Measurements from ENCODE around the gene CDC40.
"Not testable (repeated sequence)": the region's sequence is repeated elsewhere in the genome, so short reads cannot be mapped to it uniquely, and the experiment has no call there.

The CDC40 gene

DNA sequence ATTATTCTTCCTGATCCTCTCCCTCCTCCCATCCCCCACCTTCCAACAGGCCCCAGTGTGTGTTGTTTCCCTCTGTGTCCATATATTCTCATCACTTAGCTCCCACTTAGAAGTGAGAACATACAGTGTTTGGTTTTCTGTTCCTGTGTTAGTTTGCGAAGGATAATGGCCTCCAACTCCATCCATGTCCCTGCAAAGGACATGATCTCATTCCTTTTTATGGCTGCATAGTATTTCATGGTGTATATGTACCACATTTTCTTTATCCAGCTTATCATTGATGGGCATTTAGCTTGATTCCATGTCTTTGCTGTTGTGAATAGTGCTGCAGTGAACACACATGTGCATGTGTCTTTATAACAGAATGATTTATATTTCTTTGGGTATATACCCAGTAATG is 55.8 kb downstream of the CDC40 start:
- H3K4me1 Mint-ChIP-seq, H3K27ac Mint-ChIP-seq, ATAC-seq, H3K27me3 Mint-ChIP-seq, H3K4me3 Mint-ChIP-seq, H3K9me3 Mint-ChIP-seq: not testable (repeated sequence)
- H3K36me3 Mint-ChIP-seq = peaks cover 24% of the 10 kb centered on the region

DNA sequence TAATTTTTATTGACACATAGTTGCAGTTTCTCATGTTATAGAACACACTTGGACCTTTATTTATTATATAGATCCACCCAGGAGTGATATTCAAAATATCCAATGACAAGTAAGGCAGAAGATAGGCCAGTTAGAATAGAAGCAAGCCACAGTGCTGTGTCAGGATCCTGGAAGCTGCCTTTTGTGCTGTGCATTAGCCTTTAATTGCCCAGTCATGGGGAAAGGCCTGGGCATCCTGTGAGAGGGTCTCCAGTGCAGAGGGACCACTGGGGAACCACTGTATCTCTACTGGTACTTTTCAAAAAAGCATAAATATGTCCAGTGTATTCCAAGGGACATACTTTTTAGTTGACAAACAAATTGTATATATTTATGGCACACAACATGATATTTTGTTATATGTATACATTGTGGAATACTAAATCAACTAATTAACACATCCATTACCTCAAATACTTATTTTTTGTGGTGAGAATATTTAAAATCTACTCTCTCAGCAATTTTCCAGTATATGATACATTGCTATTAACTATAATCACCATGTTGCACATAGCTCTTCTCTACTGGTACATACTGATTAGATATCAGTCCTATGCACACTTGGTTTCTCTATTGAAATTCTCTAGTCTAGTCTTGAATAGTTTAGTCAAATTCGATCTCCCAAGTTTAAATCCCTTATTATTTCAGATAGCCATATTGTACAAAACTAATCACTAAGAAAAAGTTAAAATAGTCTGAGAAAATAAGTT is 59.5 kb downstream of the CDC40 start:
- no peaks in the 10 kb centered on the region for H3K4me1 Mint-ChIP-seq
- ATAC-seq = no peak
- peaks cover 37% of the 10 kb centered on the region for H3K36me3 Mint-ChIP-seq
- H3K9me3 Mint-ChIP-seq = no peaks in the 10 kb centered on the region
- H3K4me3 Mint-ChIP-seq = no peak overlapping the region
- H3K27me3 Mint-ChIP-seq = no peaks in the 10 kb centered on the region
- H3K27ac Mint-ChIP-seq = no peak overlapping the region

DNA sequence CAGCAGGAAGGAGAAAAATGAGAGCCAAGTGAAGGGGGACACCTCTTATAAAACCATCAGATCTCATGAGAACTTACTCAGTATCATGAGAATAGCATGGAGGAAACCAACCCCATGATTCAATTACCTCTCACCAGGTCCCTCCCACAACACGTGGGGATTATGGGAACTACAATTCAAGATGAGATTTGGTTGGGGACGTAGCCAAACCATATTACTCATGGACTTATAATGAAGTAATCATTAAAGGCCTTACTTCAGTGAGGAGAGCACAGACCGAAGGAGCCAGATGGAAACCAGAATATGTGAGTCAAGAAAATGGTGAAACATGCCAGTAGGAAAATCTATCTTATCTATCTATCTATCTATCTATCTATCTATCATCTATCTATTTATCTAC is 64.4 kb downstream of the CDC40 start:
- H3K27ac Mint-ChIP-seq, H3K27me3 Mint-ChIP-seq, ATAC-seq, H3K4me1 Mint-ChIP-seq, H3K4me3 Mint-ChIP-seq, H3K9me3 Mint-ChIP-seq: not testable (repeated sequence)
- H3K36me3 Mint-ChIP-seq = peaks cover 21% of the 10 kb centered on the region

DNA sequence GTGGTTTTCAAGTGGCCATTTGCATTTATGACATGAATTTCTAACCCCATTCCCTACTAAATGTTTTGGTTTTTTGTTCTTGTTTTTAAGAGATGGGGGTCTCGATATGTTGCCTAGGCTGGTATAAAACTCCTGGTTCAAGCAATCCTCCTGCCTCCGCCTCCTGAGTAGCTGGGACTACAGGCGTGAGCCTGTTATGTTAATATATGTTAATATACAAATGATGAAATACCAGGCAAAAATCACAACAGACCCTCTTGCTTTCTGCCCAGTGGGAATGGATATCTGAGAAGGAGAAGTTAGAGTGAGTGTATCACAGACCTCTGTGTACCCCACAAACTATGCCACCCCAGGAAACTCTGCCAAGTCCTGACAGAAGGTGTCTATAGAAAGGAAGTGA is 66.2 kb downstream of the CDC40 start:
- no peaks in the 10 kb centered on the region for H3K27me3 Mint-ChIP-seq
- H3K4me1 Mint-ChIP-seq = no peaks in the 10 kb centered on the region
- no peak for ATAC-seq
- no peak overlapping the region for H3K27ac Mint-ChIP-seq
- peaks cover 21% of the 10 kb centered on the region for H3K36me3 Mint-ChIP-seq
- H3K4me3 Mint-ChIP-seq = no peak overlapping the region
- no peaks in the 10 kb centered on the region for H3K9me3 Mint-ChIP-seq

DNA sequence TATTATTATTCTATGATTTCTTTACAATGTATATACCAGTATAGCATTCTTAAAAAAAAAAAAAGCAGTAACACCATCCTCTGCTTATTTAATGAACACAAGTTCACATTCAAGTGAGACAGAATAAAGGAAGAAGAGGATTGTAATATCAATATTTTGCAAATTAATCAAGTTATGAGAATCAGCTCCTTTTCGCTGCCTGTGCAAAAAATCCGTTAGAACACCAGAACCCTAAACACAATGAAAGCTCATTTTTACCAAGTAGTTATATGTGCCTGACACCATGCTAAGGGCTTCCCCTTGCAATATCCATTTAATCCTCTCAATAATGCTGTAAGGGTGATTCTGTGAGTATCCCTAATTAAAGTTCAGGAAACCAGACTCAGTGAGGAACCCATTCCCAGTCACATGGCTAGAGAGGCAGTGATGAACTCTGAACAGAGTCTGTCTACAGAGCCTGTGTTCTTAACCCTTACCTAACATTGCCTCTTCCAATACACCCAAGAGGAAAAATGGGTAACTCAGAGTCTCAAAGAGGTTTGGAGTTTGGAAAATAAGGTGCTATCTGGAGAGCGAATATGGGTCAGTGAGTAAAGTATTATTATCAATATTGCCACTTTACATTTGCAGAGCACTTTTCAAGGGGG is 66.8 kb downstream of the CDC40 start:
- H3K27ac Mint-ChIP-seq = no peak overlapping the region
- H3K4me3 Mint-ChIP-seq = no peak overlapping the region
- no peaks in the 10 kb centered on the region for H3K9me3 Mint-ChIP-seq
- ATAC-seq = no peak
- no peaks in the 10 kb centered on the region for H3K4me1 Mint-ChIP-seq
- peaks cover 21% of the 10 kb centered on the region for H3K36me3 Mint-ChIP-seq
- no peaks in the 10 kb centered on the region for H3K27me3 Mint-ChIP-seq

DNA sequence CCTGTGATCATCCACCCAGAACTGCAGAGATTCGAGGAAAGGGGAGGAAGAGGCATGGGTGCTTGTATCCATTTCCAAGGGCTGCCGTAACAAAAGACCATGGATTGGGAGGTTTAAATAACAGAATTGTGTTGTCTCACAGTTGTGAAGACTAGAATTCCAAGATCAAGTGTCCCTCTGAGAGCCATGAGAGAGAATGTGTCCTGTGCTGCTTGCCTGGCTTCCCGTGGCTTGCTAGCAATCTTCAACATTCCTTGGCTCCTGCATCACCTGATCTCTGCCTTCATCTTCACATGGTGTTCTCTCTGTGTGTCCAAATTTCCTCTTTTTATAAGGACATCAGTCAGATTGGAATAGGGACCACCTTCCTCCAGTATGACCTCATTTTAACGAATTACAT is 69.8 kb downstream of the CDC40 start:
- Mint-ChIP-seq H3K4me3 (no peak overlapping the region), H3K9me3 (peaks cover 2% of the 10 kb centered on the region), H3K27me3 (peaks cover 2% of the 10 kb centered on the region), H3K27ac (no peak overlapping the region), H3K36me3 (peaks cover 9% of the 10 kb centered on the region), H3K4me1 (no peaks in the 10 kb centered on the region)
- ATAC-seq = no peak

DNA sequence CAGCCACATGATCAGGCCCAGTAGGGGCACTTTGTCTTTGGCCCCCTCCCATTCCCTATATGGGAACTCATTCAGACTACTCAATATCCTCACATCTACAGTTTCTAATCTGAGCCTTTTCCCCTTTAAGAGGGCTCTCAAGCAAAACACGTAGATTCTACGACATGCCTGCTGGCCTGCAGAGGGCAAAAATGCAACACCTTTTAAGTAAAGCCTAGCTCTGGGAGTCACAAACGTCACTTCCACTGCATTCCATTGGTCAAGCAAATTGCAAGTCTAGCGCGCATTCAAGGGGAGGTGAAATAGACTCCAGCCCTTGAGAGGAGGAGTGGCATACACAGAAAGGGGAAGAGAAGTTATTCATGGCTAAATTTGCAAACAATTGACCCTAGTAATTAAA is 70.6 kb downstream of the CDC40 start:
- no peak for ATAC-seq
- H3K4me3 Mint-ChIP-seq = no peak overlapping the region
- peaks cover 9% of the 10 kb centered on the region for H3K36me3 Mint-ChIP-seq
- H3K9me3 Mint-ChIP-seq = peaks cover 2% of the 10 kb centered on the region
- H3K27me3 Mint-ChIP-seq = peaks cover 10% of the 10 kb centered on the region
- H3K27ac Mint-ChIP-seq = no peak overlapping the region
- no peaks in the 10 kb centered on the region for H3K4me1 Mint-ChIP-seq

DNA sequence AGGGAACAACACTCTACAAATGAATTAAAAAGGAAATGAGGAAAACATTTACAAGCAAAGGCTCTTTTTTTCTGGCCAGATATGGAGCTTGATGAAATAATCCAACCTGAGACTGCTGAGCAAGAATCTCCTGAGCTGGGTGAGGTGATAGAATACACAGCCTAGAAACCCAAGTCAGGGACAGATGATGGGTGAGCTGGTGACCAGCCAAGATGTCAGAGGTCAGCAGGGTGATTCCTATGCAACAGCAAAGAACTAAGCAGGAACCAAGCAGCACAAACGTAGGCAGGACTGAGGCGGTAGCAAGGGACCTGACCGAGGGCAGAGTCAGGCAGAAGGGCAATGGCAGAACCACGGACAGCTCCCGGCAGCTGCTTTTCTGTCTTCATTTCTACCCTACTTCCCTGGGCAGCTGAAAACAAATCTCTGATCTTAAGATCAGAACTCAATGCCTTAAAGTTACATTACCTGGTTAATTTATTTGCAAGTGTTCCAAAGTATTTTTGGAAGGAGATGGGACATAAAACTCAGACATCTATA is 75.1 kb downstream of the CDC40 start:
- H3K9me3 Mint-ChIP-seq = peaks cover 10% of the 10 kb centered on the region
- no peak overlapping the region for H3K4me3 Mint-ChIP-seq
- H3K36me3 Mint-ChIP-seq = peaks cover 4% of the 10 kb centered on the region
- no peaks in the 10 kb centered on the region for H3K4me1 Mint-ChIP-seq
- H3K27me3 Mint-ChIP-seq = peaks cover 24% of the 10 kb centered on the region
- no peak overlapping the region for H3K27ac Mint-ChIP-seq
- no peak for ATAC-seq

DNA sequence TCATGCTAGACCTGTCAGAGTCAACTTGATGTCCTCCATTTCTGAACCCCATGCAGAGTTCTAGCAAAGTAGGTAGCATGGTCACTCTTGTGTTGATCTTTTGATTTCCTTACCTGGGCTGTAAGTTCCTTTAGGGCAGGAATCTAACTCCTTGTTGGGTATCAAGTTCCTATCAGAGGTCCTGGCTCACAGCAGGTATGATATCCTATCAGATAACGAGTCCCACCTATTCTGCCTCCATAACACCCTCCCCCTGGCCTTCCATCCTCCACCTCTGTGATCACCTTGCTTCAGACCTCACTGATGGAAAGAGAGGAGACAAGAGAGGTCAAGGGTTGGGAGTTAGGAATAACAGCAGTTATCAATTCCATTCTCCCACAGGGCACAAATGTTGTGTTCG is 76.1 kb downstream of the CDC40 start:
- peaks cover 6% of the 10 kb centered on the region for H3K36me3 Mint-ChIP-seq
- H3K4me3 Mint-ChIP-seq = no peak overlapping the region
- peaks cover 13% of the 10 kb centered on the region for H3K9me3 Mint-ChIP-seq
- no peak overlapping the region for H3K27ac Mint-ChIP-seq
- peaks cover 24% of the 10 kb centered on the region for H3K27me3 Mint-ChIP-seq
- no peaks in the 10 kb centered on the region for H3K4me1 Mint-ChIP-seq
- no peak for ATAC-seq

DNA sequence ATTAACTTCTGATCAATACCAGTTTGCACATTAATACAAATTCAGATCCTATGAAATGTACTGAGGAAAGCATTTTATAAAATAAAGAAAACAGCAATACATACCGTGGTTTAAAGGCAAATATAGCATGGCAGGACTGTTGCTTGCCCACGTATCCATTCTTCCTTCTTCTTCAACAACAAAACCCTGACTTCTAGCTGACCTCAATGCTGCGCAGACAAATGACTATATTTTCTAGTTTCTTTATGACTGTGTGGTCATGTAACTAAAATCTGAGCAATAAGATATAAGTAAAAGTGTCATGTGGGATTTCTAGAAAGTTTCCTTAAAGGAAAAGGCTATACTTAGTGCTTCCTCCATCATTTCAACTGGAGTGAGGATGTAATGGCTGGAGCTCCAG is 85.0 kb downstream of the CDC40 start:
- H3K9me3 Mint-ChIP-seq = peaks cover 7% of the 10 kb centered on the region

DNA sequence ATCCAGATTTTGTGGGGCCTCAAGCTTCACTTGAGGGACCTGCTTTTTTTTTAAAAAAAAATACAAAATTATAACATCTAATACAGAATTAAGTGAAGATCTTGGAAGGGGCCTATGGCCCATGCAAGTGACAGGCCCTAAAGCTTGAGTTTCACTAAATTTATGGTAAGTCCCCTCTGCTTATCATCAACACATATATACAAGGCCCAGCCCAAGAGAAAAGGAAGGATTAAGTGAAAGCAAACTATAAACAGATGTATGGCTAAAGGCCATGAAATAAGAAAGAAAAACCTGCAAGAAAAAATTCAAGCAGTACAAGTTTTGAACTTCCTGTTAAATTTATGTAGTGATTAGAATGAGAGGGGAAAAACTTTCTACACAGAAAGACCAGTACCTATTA is 86.8 kb downstream of the CDC40 start:
- H3K27me3 Mint-ChIP-seq = no peaks in the 10 kb centered on the region
- peaks cover 4% of the 10 kb centered on the region for H3K9me3 Mint-ChIP-seq
- H3K4me3 Mint-ChIP-seq = no peak overlapping the region
- H3K36me3 Mint-ChIP-seq = no peaks in the 10 kb centered on the region
- no peak for ATAC-seq
- no peaks in the 10 kb centered on the region for H3K4me1 Mint-ChIP-seq
- no peak overlapping the region for H3K27ac Mint-ChIP-seq

More for the DNA sequence above, 85.0 kb downstream of the CDC40 start:
- no peaks in the 10 kb centered on the region for H3K27me3 Mint-ChIP-seq
- no peaks in the 10 kb centered on the region for H3K4me1 Mint-ChIP-seq
- no peak for ATAC-seq
- peaks cover 1% of the 10 kb centered on the region for H3K36me3 Mint-ChIP-seq
- no peak overlapping the region for H3K4me3 Mint-ChIP-seq
- H3K27ac Mint-ChIP-seq = no peak overlapping the region

DNA sequence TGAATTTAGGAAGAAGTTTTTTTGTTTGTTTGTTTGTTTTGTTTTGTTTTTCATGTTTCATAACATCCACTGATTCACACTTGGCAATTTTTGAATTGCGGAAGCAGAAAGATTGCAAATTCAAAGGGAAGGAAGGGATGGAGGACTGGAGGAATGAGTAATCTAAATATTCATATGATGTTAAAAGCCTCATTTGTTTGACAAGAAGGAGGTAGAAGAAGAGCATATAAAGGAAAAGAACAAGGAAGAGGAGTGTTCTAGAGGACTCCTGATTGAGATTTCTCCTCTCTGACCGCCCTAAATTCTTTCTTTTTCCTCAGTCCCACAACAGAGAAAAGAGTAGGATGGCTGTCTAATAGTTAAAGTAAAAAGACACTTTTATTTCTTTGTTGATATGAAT is 89.4 kb downstream of the CDC40 start:
- peaks cover 14% of the 10 kb centered on the region for H3K27me3 Mint-ChIP-seq
- no peaks in the 10 kb centered on the region for H3K4me1 Mint-ChIP-seq
- H3K36me3 Mint-ChIP-seq = no peaks in the 10 kb centered on the region
- peaks cover 4% of the 10 kb centered on the region for H3K9me3 Mint-ChIP-seq
- no peak overlapping the region for H3K4me3 Mint-ChIP-seq
- no peak for ATAC-seq
- H3K27ac Mint-ChIP-seq = no peak overlapping the region

DNA sequence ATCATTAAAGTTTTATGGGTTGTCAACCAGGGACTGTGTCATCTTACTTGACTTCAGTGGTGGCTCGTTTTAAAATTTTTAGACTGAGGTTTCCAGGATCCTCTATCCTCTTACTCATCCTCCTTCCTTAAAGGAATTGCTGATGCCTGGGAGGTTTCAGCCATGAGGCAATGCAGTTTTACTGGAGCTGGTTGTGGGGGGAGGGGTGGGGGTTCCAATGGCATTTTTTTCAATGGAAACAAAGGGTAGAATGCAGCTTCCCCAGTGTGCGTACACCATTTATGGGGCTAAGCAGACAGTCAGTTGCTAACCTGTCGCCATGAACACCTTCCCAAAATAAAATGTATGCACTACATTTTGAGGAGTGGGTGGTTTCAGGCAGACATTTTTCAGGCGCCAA is 89.9 kb downstream of the CDC40 start:
- no peaks in the 10 kb centered on the region for H3K4me1 Mint-ChIP-seq
- H3K9me3 Mint-ChIP-seq = peaks cover 4% of the 10 kb centered on the region
- no peak overlapping the region for H3K4me3 Mint-ChIP-seq
- no peaks in the 10 kb centered on the region for H3K36me3 Mint-ChIP-seq
- no peak overlapping the region for H3K27ac Mint-ChIP-seq
- no peak for ATAC-seq
- peaks cover 20% of the 10 kb centered on the region for H3K27me3 Mint-ChIP-seq

DNA sequence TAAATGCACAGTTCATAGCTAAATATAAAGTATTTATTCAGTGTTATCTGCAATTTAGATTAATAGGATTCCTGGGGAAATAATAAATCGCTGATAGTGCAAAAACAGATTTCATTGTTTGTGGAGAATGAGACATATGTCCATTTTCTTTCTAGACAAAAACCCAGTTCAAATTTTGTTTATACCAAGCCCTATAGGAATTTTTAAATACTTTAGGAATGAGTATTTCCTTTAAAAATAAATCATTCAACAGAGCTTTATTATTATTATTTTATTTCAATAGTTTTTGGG is 91.5 kb downstream of the CDC40 start:
- no peak overlapping the region for H3K27ac Mint-ChIP-seq
- peaks cover 4% of the 10 kb centered on the region for H3K9me3 Mint-ChIP-seq
- H3K36me3 Mint-ChIP-seq = no peaks in the 10 kb centered on the region
- no peaks in the 10 kb centered on the region for H3K4me1 Mint-ChIP-seq
- no peak overlapping the region for H3K4me3 Mint-ChIP-seq
- ATAC-seq = no peak
- peaks cover 27% of the 10 kb centered on the region for H3K27me3 Mint-ChIP-seq

DNA sequence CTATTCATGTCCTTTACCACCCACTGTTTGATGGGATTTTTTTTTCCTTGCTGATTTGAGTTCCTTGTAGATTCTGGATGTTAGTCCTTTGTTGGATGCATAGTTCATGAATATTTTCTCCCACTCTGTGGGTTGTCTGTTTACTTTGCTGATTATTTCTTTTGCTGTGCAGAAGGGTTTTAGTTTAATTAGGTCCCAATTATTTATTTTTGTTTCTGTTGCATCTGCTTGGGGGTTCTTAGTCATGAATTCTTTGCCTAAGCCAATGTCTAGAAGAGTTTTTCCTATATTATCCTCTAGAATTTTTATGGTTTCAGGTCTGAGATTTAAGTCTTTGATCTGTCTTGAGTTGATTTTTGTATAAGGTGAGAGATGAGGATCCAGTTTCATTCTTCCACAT is 92.6 kb downstream of the CDC40 start:
- not testable (repeated sequence) for H3K9me3 Mint-ChIP-seq, ATAC-seq, H3K36me3 Mint-ChIP-seq, H3K4me1 Mint-ChIP-seq, H3K27ac Mint-ChIP-seq, H3K4me3 Mint-ChIP-seq
- peaks cover 27% of the 10 kb centered on the region for H3K27me3 Mint-ChIP-seq

DNA sequence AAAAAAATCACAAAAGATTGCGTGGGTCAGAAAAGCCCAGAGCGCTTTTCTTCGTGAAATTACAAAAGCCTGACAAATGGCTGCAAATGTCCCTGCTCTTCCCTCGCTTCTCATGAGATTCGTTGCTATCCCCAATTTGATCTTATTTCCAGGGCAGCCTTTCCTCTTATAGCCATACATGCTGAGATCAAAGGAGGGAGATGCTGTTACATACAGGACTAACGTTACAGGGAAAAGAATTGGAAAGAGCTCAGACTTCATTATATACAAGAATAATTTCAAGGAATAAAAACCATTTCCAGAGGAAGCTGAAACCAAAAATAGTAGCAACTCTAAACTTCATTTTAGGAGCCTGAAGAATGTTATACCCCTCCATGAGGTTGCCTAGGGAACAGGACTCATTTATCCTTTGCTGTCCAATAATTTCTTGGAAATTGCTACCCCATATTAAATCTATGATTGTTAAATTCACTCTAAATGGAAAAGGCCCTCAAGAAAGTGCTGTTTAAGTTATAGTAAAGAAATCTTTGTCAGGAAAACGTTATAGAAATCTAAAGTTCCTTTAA is 97.0 kb downstream of the CDC40 start:
- Mint-ChIP-seq H3K36me3 (no peaks in the 10 kb centered on the region), H3K4me1 (no peaks in the 10 kb centered on the region), H3K4me3 (no peak overlapping the region), H3K27ac (no peak overlapping the region), H3K27me3 (peaks cover 26% of the 10 kb centered on the region), H3K9me3 (peaks cover 3% of the 10 kb centered on the region)
- ATAC-seq = no peak
